Parathyroid adenoma (tissue), 2 donors: ENCODE data around the gene GANAB.

Experiments
- H2AFZ ChIP-seq: fragments of 300-600 bp; sonication (generic); one replicate; pipeline ENCODE4 v1.7.0; 2017; ENCODE audit warnings: antibody characterized with exemption, mild to moderate bottlenecking
- H3K27ac ChIP-seq: fragments of 300-600 bp; sonication (generic); one replicate; pipeline ENCODE4 v1.7.0; 2017
- H3K27me3 ChIP-seq: fragments of 300-600 bp; sonication (generic); one replicate; pipeline ENCODE4 v1.7.0; 2017; ENCODE audit warnings: low read length; ENCODE audit not compliant: control insufficient read depth, insufficient read depth
- H3K36me3 ChIP-seq: fragments of 300-600 bp; sonication (generic); one replicate; pipeline ENCODE4 v1.7.0; 2017; ENCODE audit warnings: low read length; ENCODE audit not compliant: control insufficient read depth, insufficient read depth
- H3K4me1 ChIP-seq: fragments of 300-600 bp; sonication (generic); one replicate; pipeline ENCODE4 v1.7.0; 2017; ENCODE audit warnings: control low read depth
- H3K4me2 ChIP-seq: fragments of 300-600 bp; sonication (generic); one replicate; pipeline ENCODE4 v1.7.0; 2017; ENCODE audit warnings: low read length
- H3K4me3 ChIP-seq: fragments of 300-600 bp; sonication (generic); one replicate; pipeline ENCODE4 v1.7.0; 2017; ENCODE audit warnings: low read depth, low read length
- H3K79me2 ChIP-seq: fragments of 300-600 bp; sonication (generic); one replicate; pipeline ENCODE4 v1.7.0; 2017; ENCODE audit warnings: control low read depth
- H3K9ac ChIP-seq: fragments of 300-600 bp; sonication (generic); one replicate; pipeline ENCODE4 v1.7.0; 2017; ENCODE audit warnings: mild to moderate bottlenecking
- H3K9me3 ChIP-seq: fragments of 300-600 bp; sonication (generic); one replicate; pipeline ENCODE4 v1.7.0; 2017; ENCODE audit warnings: low read length; ENCODE audit not compliant: control insufficient read depth
- TF ChIP-seq, protein P1 (sequence below): fragments of 300-600 bp; sonication (generic); IDR thresholded peaks from one replicate; pipeline ENCODE4 v1.7.0; 2017; ENCODE audit warnings: antibody characterized with exemption, mild to moderate bottlenecking
- donor health status: primary hyperparathyroidism.

GANAB gene

DNA sequence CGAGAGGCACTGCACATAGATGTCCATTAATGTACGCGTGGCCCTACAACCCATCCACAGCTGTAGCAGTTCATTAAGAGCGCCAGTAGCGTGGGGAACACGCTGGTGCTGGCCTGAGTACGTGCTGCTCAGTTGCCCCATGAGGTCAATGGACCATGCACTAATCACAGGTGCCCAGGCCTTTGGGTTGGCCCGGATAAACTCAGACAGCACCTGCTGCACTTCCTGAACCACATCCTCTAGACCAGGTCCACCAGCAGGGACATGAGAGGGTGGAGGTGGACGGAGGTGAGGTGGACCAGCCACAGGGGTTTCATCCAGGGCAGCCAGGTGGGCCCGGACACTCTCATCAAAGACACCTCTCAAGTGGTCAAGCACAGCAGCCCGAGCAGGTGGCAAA lies 3.1 kb upstream of the GANAB start:
- no peak overlapping the region for H3K4me3 ChIP-seq
- no peak overlapping the region for H3K27ac ChIP-seq
- H3K9ac ChIP-seq = no peak overlapping the region
- H3K4me1 ChIP-seq = peaks cover 3% of the 10 kb centered on the region
- no peaks in the 10 kb centered on the region for H3K9me3 ChIP-seq
- TF ChIP-seq, protein P1, sequence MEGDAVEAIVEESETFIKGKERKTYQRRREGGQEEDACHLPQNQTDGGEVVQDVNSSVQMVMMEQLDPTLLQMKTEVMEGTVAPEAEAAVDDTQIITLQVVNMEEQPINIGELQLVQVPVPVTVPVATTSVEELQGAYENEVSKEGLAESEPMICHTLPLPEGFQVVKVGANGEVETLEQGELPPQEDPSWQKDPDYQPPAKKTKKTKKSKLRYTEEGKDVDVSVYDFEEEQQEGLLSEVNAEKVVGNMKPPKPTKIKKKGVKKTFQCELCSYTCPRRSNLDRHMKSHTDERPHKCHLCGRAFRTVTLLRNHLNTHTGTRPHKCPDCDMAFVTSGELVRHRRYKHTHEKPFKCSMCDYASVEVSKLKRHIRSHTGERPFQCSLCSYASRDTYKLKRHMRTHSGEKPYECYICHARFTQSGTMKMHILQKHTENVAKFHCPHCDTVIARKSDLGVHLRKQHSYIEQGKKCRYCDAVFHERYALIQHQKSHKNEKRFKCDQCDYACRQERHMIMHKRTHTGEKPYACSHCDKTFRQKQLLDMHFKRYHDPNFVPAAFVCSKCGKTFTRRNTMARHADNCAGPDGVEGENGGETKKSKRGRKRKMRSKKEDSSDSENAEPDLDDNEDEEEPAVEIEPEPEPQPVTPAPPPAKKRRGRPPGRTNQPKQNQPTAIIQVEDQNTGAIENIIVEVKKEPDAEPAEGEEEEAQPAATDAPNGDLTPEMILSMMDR = no peak
- H3K36me3 ChIP-seq = no peaks in the 10 kb centered on the region
- no peak overlapping the region for H3K4me2 ChIP-seq
- H2AFZ ChIP-seq = no peak overlapping the region
- peaks cover 8% of the 10 kb centered on the region for H3K79me2 ChIP-seq
- no peaks in the 10 kb centered on the region for H3K27me3 ChIP-seq

DNA sequence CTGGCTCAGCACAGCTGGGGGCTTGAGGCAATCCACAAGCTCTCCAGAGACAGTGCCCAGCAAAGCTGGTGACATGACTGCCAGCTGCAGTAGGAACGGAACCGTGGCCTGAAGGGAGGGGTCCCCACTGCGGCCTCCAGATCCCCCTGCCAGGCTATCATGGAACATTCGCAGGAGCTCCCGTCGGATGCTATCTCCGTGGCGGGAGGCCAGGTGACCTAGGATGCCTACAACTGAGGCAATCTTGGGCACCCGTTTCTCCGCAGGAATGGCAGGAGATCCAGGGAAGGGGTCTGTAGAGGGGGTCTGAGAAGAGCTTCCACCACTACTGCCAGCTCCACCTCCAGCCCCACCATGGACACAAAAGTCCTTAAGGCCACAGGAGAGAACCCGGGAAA lies 2.6 kb upstream of the GANAB start:
- Histone ChIP-seq H3K4me2 (no peak overlapping the region), H3K79me2 (peaks cover 13% of the 10 kb centered on the region), H3K9ac (no peak overlapping the region), H3K4me1 (peaks cover 3% of the 10 kb centered on the region), H3K4me3 (no peak overlapping the region), H3K36me3 (no peaks in the 10 kb centered on the region), H3K27me3 (no peaks in the 10 kb centered on the region), H3K27ac (no peak overlapping the region), H2AFZ (no peak overlapping the region), H3K9me3 (no peaks in the 10 kb centered on the region)
- TF ChIP-seq, protein P1 = no peak

DNA sequence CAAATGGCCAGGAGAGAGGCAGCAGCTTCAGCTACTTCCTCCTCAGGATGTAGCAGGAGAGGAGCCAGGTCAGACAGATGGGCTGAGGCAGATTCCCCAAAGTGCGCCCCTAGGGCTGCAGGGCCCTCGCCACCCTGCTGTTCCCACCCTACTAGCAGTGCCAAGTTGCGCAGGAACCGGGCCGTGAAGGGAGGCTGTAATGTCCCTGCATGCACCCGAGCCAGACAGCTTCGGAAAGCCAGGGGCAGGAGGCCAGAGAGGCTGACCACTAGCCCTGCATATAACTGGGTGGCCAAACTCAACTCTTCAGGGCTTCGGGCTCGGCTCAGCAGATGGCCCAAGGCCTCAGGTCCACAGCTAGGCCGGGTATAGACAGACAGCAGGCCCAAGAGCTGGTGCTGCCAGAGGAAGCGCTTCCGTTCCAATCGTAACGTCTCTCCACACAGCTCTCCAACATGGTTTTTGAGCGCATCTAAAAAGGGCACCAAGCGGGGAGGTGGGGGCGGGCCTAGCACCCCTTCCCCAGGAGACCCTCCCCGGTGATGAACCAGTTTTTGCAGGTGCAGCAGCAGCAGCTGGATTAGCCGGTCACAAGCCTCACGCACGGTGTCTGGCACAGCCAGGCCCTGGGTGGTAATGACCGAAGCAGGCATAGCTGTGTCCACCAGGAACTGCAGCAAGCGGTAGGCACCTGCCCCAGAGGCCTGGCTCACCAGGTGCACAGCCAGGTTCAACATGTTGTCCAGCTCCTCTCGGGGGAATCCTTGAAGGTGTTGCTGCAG lies 2.0 kb upstream of the GANAB start:
- H3K4me3 ChIP-seq = no peak overlapping the region
- H3K4me1 ChIP-seq = peaks cover 3% of the 10 kb centered on the region
- H3K4me2 ChIP-seq = no peak overlapping the region
- no peaks in the 10 kb centered on the region for H3K9me3 ChIP-seq
- peaks cover 14% of the 10 kb centered on the region for H3K79me2 ChIP-seq
- no peak overlapping the region for H3K9ac ChIP-seq
- no peak overlapping the region for H2AFZ ChIP-seq
- TF ChIP-seq, protein P1 = no peak
- no peaks in the 10 kb centered on the region for H3K36me3 ChIP-seq
- H3K27me3 ChIP-seq = no peaks in the 10 kb centered on the region
- no peak overlapping the region for H3K27ac ChIP-seq

DNA sequence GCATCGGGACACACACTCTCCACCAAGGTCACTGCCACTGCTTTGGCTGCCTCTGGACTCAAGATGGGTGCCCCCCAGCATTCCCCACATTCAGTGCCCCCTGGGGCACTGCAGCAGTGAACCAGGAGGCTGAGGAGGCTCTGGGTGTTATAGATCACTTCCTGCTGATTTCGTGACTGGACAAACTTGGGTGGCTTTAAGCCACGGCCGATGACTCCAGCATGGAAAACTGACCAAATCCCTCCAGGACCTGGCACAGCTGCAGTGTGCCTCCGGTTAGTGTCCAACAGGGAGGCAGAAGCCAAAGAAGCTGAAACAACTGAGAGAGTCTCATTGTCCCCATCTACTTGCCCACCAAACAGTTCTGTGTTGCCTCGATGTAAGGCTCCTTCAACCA lies 1.2 kb upstream of the GANAB start:
- TF ChIP-seq, protein P1 = no peak
- H3K9ac ChIP-seq = no peak overlapping the region
- H3K4me2 ChIP-seq = no peak overlapping the region
- peaks cover 3% of the 10 kb centered on the region for H3K4me1 ChIP-seq
- H2AFZ ChIP-seq = no peak overlapping the region
- H3K27ac ChIP-seq = no peak overlapping the region
- H3K4me3 ChIP-seq = no peak overlapping the region
- H3K27me3 ChIP-seq = no peaks in the 10 kb centered on the region
- peaks cover 12% of the 10 kb centered on the region for H3K79me2 ChIP-seq
- no peaks in the 10 kb centered on the region for H3K9me3 ChIP-seq
- no peaks in the 10 kb centered on the region for H3K36me3 ChIP-seq
